Glomerular visceral epithelial cell (primary cell): ENCODE measurements around the gene ZNF620.
"Not testable (repeated sequence)": the region's sequence is repeated elsewhere in the genome, so short reads cannot be mapped to it uniquely, and the experiment has no call there.

Experiments
- DNase-seq: peaks from one replicate; pipeline ENCODE4 v3.0.0-alpha.2; 2016; ENCODE audit errors: extremely low spot score

The ZNF620 gene

DNA sequence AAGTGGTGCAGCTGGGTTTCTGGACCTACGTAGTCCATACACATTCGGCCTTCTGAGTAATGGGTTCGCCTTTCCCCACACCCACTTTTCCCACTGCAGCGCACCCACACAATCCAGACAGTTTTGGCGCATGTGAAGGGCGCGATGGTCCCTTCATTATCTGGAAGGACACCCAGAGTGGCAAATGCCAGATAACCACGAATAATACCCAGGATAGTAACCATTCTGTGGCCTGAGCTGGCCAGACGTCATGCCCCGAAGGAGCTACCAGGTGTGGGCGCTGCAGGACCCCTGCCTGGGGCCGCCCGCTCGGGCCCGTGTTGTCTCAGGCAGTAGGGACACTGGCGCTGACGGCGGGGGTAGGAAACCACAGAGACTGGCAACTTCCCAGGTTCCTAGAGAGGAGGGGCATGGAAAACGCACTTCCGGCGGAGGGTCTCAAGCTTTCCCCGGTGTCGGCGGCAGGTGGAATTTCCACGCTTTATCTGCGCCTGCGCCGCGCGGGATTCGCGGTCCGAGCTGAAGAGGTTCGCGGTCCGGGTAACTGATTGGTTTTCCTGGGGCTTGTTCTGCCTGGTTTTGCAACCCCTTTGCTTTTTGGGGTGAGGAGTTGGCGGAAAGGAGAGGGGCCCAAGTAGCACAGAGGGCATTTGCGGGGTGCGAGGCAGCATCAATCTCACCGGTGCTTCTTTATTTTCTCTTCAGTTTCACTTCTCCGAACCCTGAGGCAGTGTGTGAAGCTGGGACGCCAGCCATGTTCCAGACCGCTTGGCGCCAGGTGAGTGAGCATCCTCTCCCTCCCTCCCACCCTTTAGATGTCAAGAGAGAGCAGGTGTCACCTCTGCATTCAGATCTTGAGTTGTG, at the start of gene ZNF620:
ZNF620 (plus strand) TSS at position 441 of the 864 bp plus-strand sequence; CDS start at position 755, 314 bp downstream.
- DNase-seq: peak; percentile 79

DNA sequence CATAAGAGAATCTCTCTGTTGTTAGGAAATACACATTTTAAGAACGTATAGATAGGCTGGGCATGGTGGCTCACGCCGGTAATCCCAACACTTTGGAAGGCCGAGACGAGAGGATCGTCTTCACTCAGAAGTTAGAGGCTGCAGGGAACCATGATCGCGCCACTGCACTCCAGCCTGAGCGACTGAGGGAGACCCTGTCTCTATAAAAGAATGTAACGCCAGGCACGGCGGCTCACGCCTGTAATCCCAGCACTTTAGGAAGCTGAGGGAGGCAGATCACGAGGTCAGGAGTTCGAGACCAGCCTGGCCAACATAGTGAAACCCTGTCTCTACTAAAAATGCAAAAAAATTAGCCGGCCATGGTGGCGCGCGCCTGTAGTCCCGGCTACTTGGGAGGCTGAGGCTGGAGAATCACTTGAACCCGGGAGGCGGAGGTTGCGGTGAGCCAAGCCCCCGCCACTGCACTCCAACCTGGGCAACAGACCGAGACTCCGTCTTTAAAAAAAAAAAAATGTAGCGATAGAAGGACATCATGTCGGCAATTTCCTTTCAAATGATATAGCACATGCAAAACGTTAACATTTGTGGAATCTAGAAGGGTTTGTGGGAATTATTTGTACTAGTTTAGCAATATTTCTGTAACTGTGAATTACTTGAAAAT, 49.4 kb upstream of the ZNF620 start:
- DNase-seq: no peak

DNA sequence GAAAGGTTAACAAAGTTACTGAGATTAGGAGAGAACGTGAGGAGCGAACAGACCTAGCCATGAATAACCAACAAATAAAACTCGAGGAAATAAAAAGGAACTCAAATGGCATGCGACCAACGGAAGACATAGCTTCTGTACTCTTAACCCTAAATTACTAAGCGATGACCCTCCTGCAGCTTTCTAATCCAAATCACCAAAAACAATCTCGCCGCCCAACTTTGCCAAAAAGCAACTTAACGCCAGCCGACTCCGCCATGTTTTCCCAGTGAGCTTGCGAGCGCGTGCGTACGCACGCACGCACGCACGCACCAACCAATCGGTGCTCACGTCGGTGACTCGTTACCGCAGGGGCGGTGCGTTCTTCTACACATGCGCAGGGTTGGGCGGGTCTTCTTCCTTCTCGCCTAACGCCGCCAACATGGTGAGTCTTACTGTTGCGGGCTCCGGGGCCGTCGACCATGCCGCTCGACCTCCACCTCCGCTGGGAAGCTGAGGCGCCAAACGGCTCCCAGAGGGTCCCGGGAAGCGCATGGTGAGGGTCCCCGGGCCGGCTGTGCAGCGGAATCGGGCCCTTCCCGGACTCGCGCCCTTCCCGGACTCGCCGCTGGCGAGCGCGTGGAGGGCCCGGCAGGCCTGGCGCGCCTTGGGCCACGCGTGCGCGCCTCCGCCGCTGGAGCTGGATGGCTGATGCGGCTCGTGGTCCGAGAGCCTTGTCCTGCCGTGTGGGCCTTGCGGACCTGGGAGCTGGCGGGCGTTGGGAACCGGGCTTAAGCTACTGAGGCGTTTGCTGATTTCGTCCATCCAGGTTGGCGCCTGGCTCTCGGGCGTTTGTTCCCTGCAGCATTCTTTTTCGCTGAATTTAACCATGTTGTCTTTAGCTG, 48.7 kb upstream of the ZNF620 start, which contains the start of gene RPL14:
RPL14 (plus strand) TSS at position 400 of the 884 bp plus-strand sequence; CDS start at position 533, 133 bp downstream.
- DNase-seq: peak; percentile 93

DNA sequence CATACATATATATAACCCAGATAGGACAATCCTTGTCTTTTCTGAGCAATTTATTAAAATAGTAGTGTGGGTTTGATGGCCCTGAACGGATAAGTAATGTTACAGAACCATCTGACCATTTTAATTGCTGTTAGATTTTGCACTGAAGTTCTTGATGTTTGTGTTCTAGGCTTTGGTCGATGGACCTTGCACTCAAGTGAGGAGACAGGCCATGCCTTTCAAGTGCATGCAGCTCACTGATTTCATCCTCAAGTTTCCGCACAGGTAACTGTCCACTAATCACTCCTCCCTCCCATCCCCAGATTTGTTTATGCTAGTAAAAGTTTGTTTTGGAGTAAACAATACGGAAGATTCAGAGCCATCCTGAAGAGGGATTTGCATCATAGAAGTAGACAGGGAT, 47.4 kb upstream of the ZNF620 start:
- no peak for DNase-seq

DNA sequence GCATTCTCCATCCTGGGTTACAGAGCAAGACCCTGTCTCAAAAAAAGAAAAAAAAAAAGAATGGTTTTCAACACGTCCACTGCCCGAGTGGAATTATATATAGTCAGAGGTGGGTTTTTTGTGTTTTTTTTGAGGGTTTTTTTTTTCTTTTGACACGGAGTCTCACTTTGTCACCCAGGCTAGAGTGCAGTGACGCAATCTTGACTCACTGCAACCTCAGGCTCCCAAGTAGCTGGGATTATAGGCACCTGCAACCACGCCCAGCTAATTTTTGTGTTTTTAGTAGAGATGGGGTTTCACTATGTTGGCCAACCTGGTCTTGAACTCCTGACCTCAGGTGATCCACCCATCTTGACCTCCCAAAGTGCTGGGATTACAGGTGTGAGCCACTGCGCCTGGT, 45.4 kb upstream of the ZNF620 start:
- DNase-seq: not testable (repeated sequence)

DNA sequence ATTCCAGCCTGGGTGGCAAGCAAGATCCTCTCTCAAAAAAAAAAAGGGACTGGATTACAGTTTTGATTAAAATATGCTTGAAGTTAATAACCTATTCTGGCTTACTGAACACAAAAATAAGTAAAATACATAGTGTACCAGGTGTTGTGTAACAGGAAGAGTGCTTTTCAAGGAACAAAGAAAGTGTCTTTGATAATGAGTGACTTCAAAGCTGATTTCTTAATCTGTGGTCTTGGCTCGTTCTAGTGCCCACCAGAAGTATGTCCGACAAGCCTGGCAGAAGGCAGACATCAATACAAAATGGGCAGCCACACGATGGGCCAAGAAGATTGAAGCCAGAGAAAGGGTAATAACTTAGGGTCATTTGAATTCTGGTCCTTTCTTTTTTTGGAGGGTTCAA, 44.7 kb upstream of the ZNF620 start:
- no peak for DNase-seq

DNA sequence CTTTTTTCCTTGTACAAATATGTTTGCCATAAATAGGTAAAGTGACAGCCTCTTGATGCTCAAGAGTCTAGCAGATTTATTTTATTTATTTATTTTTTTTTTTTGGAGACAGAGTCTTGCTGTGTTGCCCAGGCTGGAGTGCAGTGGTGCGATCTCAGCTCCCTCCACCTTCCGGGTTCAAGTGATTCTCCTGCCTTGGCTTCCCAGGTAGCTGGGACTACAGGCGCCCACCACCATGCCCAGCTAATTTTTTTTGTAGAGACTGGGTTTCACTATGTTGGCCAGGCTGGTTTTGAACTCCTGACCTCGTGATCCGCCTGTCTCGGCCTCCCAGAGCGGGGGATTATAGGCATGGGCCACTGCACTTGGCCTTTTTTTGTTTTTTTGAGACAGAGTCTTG, 43.0 kb upstream of the ZNF620 start:
- DNase-seq: not testable (repeated sequence)

DNA sequence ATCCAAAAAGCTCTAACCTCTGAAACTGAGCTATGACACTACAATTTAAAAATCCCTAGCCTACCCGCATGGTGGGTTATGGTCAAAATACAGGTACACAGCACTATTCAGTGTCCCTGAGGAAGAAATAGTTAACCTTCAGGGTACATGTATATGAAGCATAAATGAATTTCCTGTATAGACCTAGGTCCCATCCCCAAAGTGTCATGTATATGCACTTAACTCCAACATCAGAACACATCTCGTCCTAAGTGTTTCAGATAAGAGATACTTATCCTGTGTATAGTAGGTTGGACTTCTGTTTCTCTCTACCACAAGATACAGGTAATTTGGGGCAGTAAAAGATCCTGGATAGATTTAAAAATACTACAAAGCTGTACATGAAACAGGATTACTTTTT, 42.3 kb upstream of the ZNF620 start:
- DNase-seq: no peak

DNA sequence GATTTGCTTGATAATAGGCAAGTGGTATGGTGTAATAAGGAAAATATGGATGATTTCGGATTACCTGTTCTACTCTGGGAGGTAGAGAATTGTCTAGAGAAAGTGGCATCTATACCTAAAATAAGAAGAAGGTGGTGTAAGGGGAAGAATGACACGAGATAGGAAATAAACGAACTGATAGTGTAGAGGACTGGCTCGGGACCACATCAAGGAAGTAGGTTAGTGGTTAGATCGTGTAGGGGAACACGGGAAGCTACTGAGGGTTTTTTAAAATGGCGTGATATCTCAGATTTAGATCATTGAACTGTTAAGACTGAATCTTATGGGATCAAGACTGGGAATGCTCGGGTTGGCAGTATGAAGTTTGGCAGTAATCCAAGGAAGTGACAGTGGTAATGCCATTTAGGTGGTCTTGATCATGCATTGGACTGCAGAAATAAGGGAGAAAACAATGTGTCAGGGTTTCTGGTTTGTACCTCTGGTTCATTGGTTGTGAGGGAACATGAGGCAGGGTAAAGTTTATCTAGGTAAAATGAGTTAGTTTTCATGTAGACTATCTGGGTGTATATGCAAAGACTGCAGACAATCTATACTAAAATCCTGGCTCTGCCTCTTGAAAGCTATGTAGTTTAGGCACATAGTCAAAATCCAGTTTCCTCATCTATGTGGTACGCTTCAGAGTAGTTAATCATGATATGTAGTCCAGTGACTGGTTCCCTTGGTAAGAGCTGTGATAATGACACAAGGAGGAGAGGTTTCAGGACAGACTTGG, 41.3 kb upstream of the ZNF620 start:
- DNase-seq: no peak

DNA sequence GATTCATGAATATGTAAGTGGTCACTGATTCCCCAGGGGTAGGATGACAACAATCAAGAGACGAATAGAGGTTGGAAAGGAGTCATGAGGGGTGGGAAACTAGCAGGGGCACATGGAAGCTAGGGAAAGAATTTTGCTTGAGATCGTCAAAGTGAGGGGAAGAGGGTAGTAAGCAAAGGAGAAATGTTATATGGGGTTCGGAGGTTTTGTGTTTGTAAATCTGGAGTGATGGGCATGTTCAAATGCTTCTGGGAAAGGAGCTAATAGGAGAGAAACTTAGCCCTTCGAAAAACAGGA, 40.8 kb upstream of the ZNF620 start:
- DNase-seq: no peak

DNA sequence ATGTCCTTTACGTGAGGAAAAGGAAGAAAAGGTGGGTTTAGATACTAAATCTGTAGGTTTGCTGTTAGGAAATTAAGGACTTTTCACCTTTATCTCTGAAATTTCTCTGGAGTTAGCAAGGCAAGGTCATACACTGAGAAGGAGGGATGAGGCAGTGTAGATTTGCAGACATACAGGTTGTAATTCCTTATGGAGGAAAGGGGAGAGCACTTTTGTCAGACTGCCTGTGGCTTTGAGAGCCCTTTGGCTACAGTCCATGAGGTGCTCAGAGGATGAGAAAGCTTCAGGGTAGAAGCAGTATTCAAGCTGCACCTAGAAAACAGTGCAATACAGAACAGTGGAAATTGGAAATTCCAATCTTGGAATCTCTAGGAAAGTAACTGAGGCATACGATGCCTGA, 40.4 kb upstream of the ZNF620 start:
- no peak for DNase-seq

DNA sequence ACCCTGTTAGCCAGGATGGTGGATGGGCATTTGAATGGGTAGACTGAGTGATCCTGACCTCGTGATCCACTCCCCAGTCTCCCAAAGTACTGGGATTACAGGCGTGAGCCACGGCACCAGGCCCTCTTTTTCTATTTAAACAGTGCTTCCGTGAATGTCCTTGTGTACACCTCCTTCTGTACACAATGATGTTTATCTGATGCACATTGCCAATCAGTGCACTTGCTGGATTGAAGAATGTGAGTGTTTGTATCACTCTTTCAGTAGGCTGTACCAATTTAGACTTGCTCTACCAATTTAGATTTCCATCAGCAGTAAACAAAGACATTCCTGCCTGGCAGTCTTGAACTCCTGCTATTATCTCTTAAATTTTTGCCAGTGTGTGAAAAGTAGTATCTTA, 37.8 kb upstream of the ZNF620 start:
- no peak for DNase-seq

DNA sequence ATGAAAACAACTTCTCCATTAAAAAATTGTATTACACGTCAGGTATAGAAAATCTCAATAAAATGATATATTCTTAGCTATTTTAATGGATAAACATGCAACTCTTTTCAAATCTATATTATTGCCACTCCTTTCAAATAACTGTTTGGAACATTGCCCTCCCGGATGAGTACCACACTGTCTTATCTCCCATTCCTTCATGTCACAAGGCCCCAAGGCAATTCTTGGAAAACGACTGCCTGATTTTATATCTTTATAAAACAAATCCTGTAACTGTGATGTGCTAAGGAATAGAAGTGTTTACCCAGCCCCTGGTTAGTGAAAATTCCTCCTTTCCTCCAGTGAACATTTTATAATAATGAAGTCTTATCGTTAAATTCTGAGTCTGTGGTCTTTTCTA, 35.1 kb upstream of the ZNF620 start:
- DNase-seq: no peak

DNA sequence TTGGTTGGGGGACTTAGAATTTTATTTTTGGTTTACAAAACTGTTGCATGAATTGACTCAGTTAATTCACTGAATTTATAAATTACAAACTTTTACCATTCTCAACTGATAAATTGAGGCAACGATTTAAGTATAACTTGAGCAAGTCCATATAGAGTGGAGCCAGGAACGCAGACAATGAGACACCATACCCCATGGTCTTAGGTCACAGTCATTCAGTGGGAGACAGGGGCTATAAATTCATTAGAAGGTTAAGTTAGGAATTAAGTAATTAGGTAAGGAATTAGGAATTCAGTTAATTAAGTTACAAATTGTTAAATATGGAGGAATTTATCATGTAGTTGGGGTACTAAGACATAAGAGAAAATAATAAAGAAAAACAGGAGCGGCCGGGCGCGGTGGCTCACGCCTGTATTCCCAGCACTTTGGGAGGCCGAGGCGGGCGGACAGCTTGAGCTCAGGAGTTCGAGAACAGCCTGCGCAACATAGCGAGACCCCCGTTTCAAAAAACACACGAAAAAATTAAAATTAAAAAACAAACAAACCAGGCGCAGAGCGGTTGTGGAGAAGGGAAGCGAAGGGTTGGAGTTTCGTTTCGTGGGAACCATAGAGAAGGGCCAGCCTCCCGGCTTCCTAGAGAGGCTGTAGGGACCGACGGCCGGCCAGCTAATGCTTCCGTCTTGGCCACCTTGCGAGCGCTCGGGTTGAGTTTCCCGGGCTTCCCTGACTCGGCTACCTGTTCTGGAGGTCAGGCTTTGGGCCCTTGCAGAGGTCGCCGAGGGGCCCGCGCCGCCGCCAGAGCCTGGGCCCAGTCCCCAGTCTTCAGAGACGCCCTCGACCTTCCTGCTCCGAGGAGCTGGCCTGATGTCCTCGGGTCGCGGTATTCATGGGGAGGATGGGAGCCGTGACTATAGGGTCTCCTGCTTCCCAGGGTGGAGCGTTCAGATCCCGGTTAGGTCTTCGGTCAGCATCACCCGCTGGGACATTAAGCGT, 29.1 kb upstream of the ZNF620 start, which contains the start of gene ZNF619:
ZNF619 (plus strand) TSS at position 645 of the 993 bp plus-strand sequence. CDS start 858 bp downstream, outside the sequence.
- peak; percentile 71 for DNase-seq

DNA sequence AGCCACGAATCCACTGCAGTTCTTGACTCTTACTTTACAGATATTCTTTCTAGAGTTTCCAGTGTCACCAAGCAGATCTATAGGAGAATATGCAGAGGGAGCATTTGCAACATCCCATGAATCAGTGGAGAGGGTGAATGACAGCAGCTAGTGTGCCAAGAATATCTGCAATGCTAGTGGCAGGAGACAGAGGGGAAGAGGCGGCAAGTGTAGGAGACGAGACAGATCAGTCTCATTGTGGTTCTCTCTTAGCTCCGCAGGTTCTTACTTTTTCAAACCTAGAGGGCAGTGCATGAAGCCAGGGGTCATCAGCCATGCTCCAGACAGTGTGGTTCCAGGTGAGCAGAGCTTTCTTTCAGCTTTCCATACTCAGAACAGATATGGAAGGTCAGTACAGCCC, 28.2 kb upstream of the ZNF620 start:
- DNase-seq: no peak

DNA sequence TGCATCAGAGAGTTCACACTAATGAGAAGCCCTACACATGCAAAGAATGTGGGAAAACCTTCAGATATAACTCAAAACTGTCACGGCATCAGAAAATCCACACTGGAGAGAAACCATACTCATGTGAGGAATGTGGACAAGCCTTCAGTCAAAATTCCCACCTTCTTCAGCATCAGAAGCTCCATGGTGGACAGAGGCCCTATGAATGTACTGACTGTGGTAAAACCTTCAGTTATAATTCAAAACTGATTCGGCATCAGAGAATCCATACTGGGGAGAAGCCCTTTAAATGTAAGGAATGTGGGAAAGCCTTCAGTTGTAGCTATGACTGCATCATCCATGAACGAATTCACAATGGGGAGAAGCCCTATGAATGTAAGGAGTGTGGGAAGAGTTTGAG, 18.7 kb upstream of the ZNF620 start:
- DNase-seq: no peak

DNA sequence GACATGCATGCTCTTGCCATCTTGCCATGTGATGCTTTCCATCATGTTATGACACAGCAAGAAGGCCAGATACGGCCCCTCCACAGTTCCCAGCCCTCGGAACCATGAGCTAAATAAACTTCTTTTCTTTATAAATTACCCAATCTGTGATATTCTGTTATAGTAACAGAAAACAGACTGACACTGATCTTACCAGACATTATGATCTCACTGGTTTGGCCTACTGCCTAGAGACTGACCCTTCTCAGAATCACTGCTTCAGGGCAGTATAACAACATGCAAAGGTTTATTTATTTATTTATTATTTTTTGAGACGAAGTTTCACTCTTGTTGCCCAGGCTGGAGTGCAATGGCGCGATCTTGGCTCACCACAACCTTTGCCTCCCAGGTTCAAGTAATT, 14.9 kb upstream of the ZNF620 start:
- DNase-seq: no peak

DNA sequence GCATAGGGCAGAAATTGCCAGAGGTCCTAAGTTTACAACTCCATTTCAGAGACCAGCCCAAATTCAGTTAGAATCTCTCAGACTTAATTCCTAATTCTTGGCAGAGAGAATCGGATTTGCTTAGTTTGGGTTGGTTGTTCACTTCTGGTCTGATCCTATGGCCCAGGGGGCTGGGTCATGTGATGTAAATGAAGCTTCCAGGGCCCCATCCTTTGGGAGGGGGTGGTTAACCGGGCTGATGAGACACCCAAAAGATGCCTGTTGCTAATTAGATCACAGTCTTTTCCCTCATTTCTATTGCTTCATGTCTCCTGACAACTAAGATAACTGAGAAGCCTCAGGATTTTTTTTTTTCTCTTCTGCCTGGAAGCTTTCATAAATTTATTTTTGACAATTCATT, 11.1 kb upstream of the ZNF620 start:
- no peak for DNase-seq

DNA sequence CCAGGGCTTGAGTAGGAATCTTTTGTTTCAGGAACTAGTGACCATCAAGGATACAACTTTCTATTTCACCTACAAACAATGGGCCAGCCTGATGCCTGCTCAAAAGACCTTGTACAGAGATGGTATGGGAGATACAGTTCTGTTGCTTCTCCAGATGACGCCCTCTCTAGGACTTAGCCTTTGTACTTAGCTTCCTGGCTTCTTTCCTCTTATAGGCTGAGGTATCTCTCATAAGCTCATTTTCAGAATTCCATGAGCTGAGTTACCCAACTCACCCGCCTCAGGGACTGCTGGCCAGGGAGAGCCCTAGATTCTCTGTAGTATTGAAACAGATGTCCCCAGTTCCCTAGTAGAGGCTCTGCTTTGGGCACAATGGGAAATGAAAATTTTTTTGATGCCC, 8.6 kb upstream of the ZNF620 start:
- no peak for DNase-seq

DNA sequence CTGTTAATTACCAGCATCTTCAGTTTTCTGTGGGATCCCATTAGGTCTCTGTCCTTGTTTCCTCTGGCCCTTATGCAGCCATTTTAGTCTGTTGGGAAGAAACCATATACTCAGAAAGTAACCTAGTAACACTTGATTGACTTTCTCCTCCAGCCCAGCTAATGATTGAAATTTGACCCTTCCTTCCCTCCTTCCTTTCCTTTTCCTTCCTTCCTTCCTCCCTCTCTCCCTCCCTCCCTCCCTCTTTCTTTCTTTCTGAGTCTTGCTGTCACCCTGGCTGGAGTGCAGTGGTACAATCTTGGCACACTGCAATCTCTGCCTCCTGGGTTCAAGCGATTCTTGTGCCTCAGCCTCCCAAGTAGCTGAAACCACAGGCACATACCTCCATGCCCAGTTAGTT, 5.9 kb upstream of the ZNF620 start:
- no peak for DNase-seq
